Heart left ventricle (tissue), 16 donors: Measurements from ENCODE around the gene SMOC2. TPM values are rescaled to one million over a fixed set of nuclear protein-coding genes. Genes with fewer than 3 reads are reported as not detected.

ENCODE experiments used
- ATAC-seq, 4 donors: fragments of 200-7000 bp; cut with Tn5 transposase; one replicate each; pipeline ENCODE4 v1.9.1; 2020 to 2022; ENCODE audit warnings: moderate library complexity in 4 of 4, mild to moderate bottlenecking in 3 of 4, moderate number of reproducible peaks in 1 of 4
- DNase-seq, 5 donors: peaks; one replicate each; pipeline ENCODE4 v3.0.0-alpha.2; 2020
- H3K27ac ChIP-seq, 12 donors: fragments of 200-600 bp; sonication (generic) in 4 of 12; one replicate each; pipeline versions ENCODE4 v1.5.0 to v1.8.0; 2016 to 2022; ENCODE audit warnings: mild to moderate bottlenecking in 2 of 12
- H3K27me3 ChIP-seq, 9 donors: fragments of 200-600 bp; sonication (generic) in 2 of 9; one replicate each; pipeline versions ENCODE4 v1.5.1 to v1.8.0; 2016 to 2022; ENCODE audit warnings: mild to moderate bottlenecking in 3 of 9
- H3K36me3 ChIP-seq, 9 donors: fragments of 200-600 bp; sonication (generic) in 2 of 9; one replicate each; pipeline versions ENCODE4 v1.5.0 to v1.8.0; 2018 to 2022; ENCODE audit warnings: mild to moderate bottlenecking in 2 of 9
- H3K4me1 ChIP-seq, 12 donors: fragments of 200-600 bp; sonication (generic) in 4 of 12; one replicate each; pipeline versions ENCODE4 v1.5.0 to v1.8.0; 2016 to 2022; ENCODE audit warnings: mild to moderate bottlenecking in 3 of 12
- H3K4me3 ChIP-seq, 12 donors: fragments of 200-600 bp; sonication (generic) in 4 of 12; one replicate each; pipeline versions ENCODE4 v1.5.0 to v1.8.0; 2017 to 2022; ENCODE audit warnings: mild to moderate bottlenecking in 9 of 12, moderate library complexity in 4 of 12
- H3K9me3 ChIP-seq, 12 donors: fragments of 200-600 bp; sonication (generic) in 4 of 12; one replicate each; pipeline versions ENCODE4 v1.5.0 to v1.8.0; 2016 to 2022; ENCODE audit warnings: mild to moderate bottlenecking in 1 of 12
- CTCF ChIP-seq, 12 donors: fragments of 200-600 bp; sonication (generic) in 4 of 12; IDR thresholded peaks; one replicate each; pipeline versions ENCODE4 v1.5.0 to v1.8.0; 2018 to 2022; ENCODE audit warnings: antibody characterized with exemption in 12 of 12, mild to moderate bottlenecking in 5 of 12
- POLR2A ChIP-seq, 2 donors: fragments of 450-650 bp; IDR thresholded peaks; one replicate each; pipeline ENCODE4 v1.6.1; 2017; ENCODE audit warnings: antibody characterized with exemption in 2 of 2, mild to moderate bottlenecking in 2 of 2, moderate library complexity in 2 of 2
- WGBS, 4 donors: extraction: QIAGEN DNeasy Blood & Tissue Kit in 2 of 4; methylation state at CpG; one replicate each; pipeline versions ENCODE4 v1.1.5 to v1.1.7; 2013 to 2018; 5-methylcytosine and 5-hydroxymethylcytosine counted together
- intact Hi-C, 10 donors: fragments of 100-400 bp; cut with DNase I; formaldehyde crosslinking; loops; one replicate each; pipeline versions ENCODE4 v1.11.1 to v1.14.2; 2022
- polyA plus RNA-seq, 2 donors: library from polyadenylated mRNA; stranded (reverse); fragments of 200-250 nt; gene quantifications; one replicate each; pipeline ENCODE4 v1.2.3, GENCODE V29; 2013
- total RNA-seq, 9 donors: library from RNA; depleted of rRNA in 2 of 9; stranded (reverse); fragments of >200 nt in 2 of 9; fragmentation: NEBNext Ultra II Directional in 3 of 9; extraction: Animal tissue kit (Norgen Biotek cat#: 25700) in 3 of 9; gene quantifications; one replicate each; pipeline versions ENCODE4 v1.1.0 to v1.2.4, GENCODE V29; 2016 to 2023
- donor health status: ischemic (EF 13 %, LVEDD 7.1; RV severe dilation, severe dysfunction).
- donor health status: healthy with polysubstance abuse.
- donor health status: DM: no; HTN: yes; CAD: no.
- donor health status: DM: no; HTN: no; CAD: no.
- donor health status: ischemic (EF 25% LVEDD 6.9; RV normal size, moderate dysfunction).
- donor health status: ischemic (EF 25% LVEDD 5.7; RV mildly dilated, moderate dysfunction).
- donor health status: healthy.
- donor health status: DM: yes; HTN: yes; CAD: no.
- donor health status: ischemic (EF 35%, LVEDD 5.7; RV mildly dilated, moderate dysfunction).
- donor health status: nonischemic (EF 11% LVEDD 7.7; RV severe dilation, severe dysfunction).
- donor health status: DM: yes; HTN: yes; CAD: no.
- donor health status: PGD.
- donor health status: ischemic (EF 29% LVEDD 5.4; RV normal size, mild dysfunction).
- donor health status: nonischemic (EF 23%, LVEDD 6.1; RV moderate dilation, normal function).

Gene SMOC2
- total and polyA plus RNA-seq, 11 donors: 5.9 to 44.2 (median 15.7) TPM

- ATAC-seq (no peak), DNase-seq (no peak)
- no peak for TF ChIP-seq CTCF (IDR thresholded peaks at IDR 0.05)
- TF ChIP-seq POLR2A (IDR thresholded peaks at IDR 0.05): no peak
- Histone ChIP-seq H3K27me3 (peaks cover 0 to 4% (median 0%) of the 10 kb centered on the region in 9 donors), H3K36me3 (peaks cover 0 to 12% (median 0%) of the 10 kb centered on the region in 9 donors), H3K27ac (no peak overlapping the region), H3K4me3 (no peak overlapping the region), H3K4me1 (peaks cover 0 to 3% (median 0%) of the 10 kb centered on the region in 12 donors), H3K9me3 (no peaks in the 10 kb centered on the region)
- WGBS, 4 donors: 77 to 85% (median 84%) methylated on average over 12 of the region's 12 CpGs
- intact Hi-C loops: no loop called here
Measured at GRCh38 chr6:168508903-168509302, 67.9 kb downstream of the SMOC2 start.

GRCh38 chr6:168513766-168514165 is 72.8 kb downstream of the SMOC2 start:
- H3K4me3 ChIP-seq: no peak overlapping the region
- H3K27ac ChIP-seq: peak overlapping the region in 4 of 12 donors; percentile 5 to 43 (median 24)
- TF ChIP-seq CTCF (IDR thresholded peaks at IDR 0.05): no peak
- TF ChIP-seq POLR2A (IDR thresholded peaks at IDR 0.05): no peak
- DNase-seq (no peak), ATAC-seq (peak in 3 of 4 donors; percentile 4 to 21 (median 19))
- 69 to 72% (median 70%) methylated on average over 8 of the region's 8 CpGs for WGBS, 4 donors
- intact Hi-C loops: no loop called here
- H3K36me3 ChIP-seq: peaks cover 0 to 12% (median 0%) of the 10 kb centered on the region in 9 donors
- H3K27me3 ChIP-seq: peaks cover 0 to 4% (median 0%) of the 10 kb centered on the region in 9 donors
- H3K4me1 ChIP-seq: peaks cover 0 to 15% (median 0%) of the 10 kb centered on the region in 12 donors
- H3K9me3 ChIP-seq: no peaks in the 10 kb centered on the region

GRCh38 chr6:168514216-168514615 is 73.2 kb downstream of the SMOC2 start:
- peak; percentile 78 to 86 (median 83) for DNase-seq
- no peaks in the 10 kb centered on the region for H3K9me3 ChIP-seq
- TF ChIP-seq POLR2A (IDR thresholded peaks at IDR 0.05) (no peak), CTCF (IDR thresholded peaks at IDR 0.05) (no peak)
- ATAC-seq: peak; percentile 73 to 84 (median 80)
- H3K4me1 ChIP-seq: peaks cover 0 to 15% (median 0%) of the 10 kb centered on the region in 12 donors
- H3K4me3 ChIP-seq: no peak overlapping the region
- H3K27me3 ChIP-seq: peaks cover 0 to 4% (median 0%) of the 10 kb centered on the region in 9 donors
- intact Hi-C loops: no loop called here
- peak overlapping the region in 6 of 12 donors; percentile 5 to 43 (median 14) for H3K27ac ChIP-seq
- 32 to 39% (median 34%) methylated on average over 10 of the region's 10 CpGs for WGBS, 4 donors
- H3K36me3 ChIP-seq: peaks cover 0 to 12% (median 0%) of the 10 kb centered on the region in 9 donors

- Histone ChIP-seq H3K27me3 (peaks cover 0 to 4% (median 0%) of the 10 kb centered on the region in 9 donors), H3K4me3 (no peak overlapping the region), H3K4me1 (peaks cover 0 to 15% (median 0%) of the 10 kb centered on the region in 12 donors), H3K27ac (no peak overlapping the region), H3K9me3 (no peaks in the 10 kb centered on the region), H3K36me3 (peaks cover 0 to 11% (median 0%) of the 10 kb centered on the region in 9 donors)
- WGBS, 4 donors: 66 to 70% (median 68%) methylated on average over 16 of the region's 16 CpGs
- DNase-seq: no peak
- TF ChIP-seq POLR2A (IDR thresholded peaks at IDR 0.05) (no peak), CTCF (IDR thresholded peaks at IDR 0.05) (no peak)
- no peak for ATAC-seq
- intact Hi-C loops: no loop called here
Measured at GRCh38 chr6:168515376-168515775, 74.4 kb downstream of the SMOC2 start.
